ENCODE measurements around the gene RAD54L.

DNA sequence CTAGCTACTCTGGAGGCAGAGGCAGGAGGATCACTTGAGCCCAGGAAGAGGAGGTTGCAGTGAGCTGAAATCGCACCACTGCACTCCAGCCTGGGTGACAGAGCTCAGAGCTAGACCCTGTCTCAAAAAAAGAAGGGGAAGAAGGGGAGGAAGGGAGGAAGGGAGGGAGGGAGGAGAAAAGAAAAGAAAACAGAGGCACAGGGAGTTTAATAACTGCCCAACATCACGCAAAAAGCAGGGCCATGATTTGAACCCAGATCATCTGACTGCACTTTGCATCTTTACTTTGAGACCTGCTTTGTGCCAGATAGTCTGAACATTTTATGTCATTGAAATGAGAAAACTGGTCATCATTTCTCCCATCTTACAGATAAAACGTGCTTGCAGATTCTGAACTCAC, 42.4 kb upstream of the RAD54L start:
- TF ChIP-seq GATA2 (IDR thresholded peaks at IDR 0.05; ENCODE audit: low read depth, low read length) (no peak), GATA3 (IDR thresholded peaks at IDR 0.05; ENCODE audit: low read depth, low read length) (no peak)
